Skin of body (tissue), 2 donors: ENCODE results near the gene DLL1. TPM values are rescaled to one million over a fixed set of nuclear protein-coding genes. Genes with fewer than 3 reads are reported as not detected.

Source experiments
- DNase-seq: peaks from one replicate; lab custom pipeline; 2025; lab: John Stamatoyannopoulos, UW
- total RNA-seq: library from RNA; depleted of rRNA; stranded (reverse); fragments of >200 nt; gene quantifications from one replicate; pipeline ENCODE4 v1.2.3, GENCODE V29; 2014

Gene DLL1
- total RNA-seq, 1 donor from 2014 or later, result 11.2 TPM

- no peak for DNase-seq
Measured at GRCh38 chr6:170283212-170284081, 7.4 kb downstream of the DLL1 start.

DNA sequence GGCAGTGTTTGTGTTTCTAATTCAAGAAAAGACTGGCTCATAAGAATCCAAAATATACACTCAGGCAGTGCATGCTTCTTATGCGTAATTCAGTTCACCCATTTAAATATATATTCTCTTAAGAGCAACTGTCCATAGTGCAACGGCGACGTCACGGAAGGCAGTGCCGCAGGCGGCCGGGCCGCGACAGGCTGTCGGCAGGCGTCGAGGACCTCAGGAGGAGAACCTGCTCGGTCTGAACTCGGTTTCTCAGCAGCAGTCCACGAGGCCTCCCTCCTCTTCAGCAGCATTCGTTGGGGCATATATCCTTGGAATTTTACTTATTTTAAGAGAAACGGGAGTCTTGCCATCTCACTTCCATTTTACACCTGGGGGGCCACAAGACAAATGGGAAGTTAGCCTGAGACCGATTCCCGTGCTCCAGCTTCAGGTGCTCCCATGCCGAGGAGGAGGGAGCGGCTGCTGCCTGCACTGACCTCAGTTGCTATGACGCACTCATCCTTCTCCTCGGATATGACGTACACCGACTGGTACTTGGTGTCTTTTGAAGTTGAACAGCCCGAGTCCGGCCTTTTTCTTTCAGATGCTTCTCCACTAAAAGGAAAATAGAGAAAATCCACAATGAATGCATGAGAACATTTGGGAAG, 8.2 kb downstream of the DLL1 start:
- no peak for DNase-seq

- no peak for DNase-seq
Measured at GRCh38 chr6:170281331-170282292, 9.3 kb downstream of the DLL1 start.

- DNase-seq, result no peak
Measured at GRCh38 chr6:170280689-170281045, 10.2 kb downstream of the DLL1 start.

- no peak for DNase-seq
Measured at GRCh38 chr6:170279977-170280688, 10.7 kb downstream of the DLL1 start.

DNA sequence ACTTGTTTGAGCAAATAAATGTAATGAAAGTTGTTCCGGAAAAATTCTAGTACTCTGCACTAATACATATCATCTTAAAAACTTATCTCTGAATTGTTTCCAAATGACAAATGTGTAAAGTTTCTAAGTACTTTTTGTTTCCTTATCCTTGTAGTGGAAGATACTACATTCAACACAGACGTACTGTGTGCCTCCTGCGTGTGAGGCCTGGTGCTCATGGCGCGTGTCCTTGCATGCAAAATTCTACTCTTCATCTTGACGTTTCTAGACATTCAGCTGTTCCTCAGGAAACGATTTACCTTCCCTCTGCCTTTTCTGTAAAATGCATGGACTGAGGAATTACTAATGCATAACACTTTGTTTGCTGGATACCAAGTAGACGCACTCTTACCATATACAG, 11.5 kb downstream of the DLL1 start:
- no peak for DNase-seq

DNA sequence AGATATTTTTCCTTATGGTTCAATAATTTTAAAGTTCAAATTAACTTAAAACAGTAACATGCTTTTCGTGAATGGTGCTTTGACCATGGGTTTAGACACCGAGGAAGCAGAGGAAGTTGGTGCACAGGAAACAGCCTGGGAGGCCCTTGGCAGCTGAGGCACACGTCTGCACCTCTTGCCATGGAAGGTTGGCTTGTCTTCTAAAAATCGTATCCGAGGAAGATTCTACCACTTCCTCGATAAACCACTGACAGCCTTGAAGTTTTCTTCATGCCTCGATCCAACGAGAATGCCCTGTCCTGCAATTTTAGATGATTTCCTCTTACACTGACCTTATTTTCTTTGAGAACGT, 12.2 kb downstream of the DLL1 start:
- no peak for DNase-seq

DNA sequence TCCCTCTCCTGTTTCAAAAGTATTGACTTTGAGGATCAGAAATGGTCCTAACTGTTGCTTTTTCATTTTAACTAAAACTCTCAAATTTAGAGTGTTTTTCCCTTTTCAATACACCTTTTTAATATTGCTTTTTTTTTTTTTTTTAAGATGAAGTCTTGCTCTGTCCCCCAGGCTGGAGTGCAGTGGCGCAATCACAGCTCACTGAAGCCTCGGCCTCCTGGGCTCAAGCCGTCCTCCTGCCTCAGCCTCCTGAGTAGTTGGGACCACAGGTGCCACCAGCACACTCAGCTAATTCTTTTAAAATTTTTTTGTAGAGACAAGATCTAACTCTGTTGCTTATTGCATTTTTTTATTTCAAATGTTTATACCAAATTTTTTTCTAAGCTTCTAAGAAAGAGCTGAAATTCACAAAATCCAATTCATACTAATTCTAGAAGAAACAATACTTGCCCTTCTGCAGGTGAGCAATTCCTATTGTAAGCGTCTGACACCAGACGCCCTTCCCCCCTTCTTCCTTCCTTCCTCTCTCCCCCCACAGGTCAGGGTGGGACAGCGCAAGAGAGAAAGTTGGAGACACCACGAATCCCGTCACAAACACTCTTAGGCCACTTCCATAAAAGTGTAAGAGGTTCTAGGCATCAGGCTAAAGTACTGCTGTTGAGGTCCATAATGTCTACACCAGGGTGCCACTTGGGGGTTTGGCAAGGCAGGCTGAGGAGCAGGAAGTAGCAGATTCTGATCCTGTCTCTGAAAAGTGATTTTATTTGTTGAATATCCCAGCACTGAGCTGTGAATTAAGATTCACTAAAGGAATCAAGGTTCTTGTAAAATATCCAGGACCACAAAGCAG, 12.8 kb downstream of the DLL1 start:
- DNase-seq, result no peak

DNA sequence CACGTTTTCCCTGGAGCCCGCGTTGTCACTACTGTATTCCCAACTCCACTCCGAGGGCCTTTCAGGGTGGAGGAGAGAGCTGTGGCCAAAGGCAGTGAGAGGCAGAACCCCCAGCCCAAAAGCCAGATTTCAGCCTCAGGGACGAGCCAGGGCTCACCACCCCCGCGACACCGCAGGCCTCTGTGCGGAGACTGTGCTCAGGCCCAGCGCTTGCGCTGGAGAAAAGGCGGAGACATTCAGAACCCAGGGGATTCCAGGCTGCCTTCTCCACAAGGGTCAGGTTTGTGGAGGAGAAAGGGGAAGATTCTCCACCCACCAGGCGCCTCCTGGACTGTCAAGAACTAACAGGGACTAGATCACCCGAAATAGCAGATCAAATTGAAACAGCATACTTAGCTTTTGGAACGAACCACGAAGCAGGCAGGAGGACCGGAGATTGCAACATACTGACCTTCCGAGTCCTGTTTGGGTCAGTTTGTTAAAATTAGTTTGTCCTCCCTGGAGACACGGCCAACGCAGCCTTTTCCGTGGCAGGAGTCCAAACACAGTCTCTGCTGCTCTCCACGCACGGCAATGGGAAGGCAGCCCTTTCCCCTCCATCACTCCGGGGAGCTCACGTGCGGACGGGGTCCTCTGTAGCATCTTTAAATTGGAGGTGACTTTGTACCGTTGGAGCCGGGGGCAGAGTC, 14.4 kb downstream of the DLL1 start:
- DNase-seq, result no peak

- DNase-seq, result no peak
Measured at GRCh38 chr6:170274713-170275560, 15.9 kb downstream of the DLL1 start.

DNA sequence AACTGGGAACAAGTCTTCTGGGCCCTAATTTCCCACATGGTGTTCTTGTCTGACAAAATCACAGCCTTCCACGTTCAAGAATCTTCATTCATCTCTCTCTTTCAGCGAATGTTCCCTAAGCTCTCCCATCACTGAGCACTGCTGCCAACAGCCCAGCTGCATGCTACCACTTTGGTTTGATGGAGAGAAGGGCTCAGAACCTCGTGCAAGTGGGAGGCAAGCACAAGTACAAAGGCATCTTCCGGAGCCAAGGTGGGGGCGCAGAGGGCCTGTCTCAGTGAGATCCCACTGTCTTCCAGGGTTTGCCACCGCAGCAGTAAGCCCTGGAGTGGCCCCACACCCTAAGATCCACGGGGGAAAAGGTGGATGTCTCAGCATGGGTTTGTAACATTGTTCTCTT, 17.2 kb downstream of the DLL1 start:
- no peak for DNase-seq

DNA sequence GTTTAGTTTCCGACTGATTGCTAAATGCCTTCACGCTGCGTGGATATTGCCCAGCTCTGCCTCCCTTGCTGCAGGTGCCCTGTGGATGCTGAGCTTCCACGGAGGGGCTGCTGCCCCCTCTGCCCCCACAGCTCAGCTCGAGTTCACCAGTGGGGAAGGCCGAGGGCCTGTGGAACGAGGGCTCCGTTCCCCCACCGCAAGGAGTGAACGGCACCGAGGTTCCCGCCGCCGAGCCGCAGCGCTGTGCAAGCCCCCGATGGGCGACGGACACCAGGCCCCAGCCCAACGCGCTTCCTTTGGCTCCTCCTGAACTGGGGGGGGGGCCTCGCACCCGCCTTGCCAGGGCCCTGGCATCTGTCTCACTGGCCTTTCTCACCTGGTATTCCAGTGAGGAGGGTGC, 17.7 kb downstream of the DLL1 start:
- DNase-seq, result no peak

GRCh38 chr6:170272341-170273065, 18.4 kb downstream of the DLL1 start:
- no peak for DNase-seq

GRCh38 chr6:170271771-170272314, 19.0 kb downstream of the DLL1 start:
- no peak for DNase-seq

- no peak for DNase-seq
Measured at GRCh38 chr6:170270984-170271593, 19.8 kb downstream of the DLL1 start.

- no peak for DNase-seq
Measured at GRCh38 chr6:170269846-170270541, 20.9 kb downstream of the DLL1 start.
